C4-2B (cell line): ENCODE measurements around the gene IPO9.
A peak's percentile ranks its signal among the peaks of the same experiment; 100 is the strongest.
"Not testable (repeated sequence)": the region's sequence is repeated elsewhere in the genome, so short reads cannot be mapped to it uniquely, and the experiment has no call there.

Experiments used
- H3K27ac ChIP-seq: fragments of 450-650 bp; 2 replicates; pipeline ENCODE4 v1.5.1; 2017
- ZFX ChIP-seq: fragments of 450-650 bp; IDR thresholded peaks from 2 replicates; pipeline ENCODE4 v1.6.1; 2017
- TF ChIP-seq, protein P1 (sequence below): fragments of 450-650 bp; conservative IDR thresholded peaks from 2 replicates; pipeline ENCODE4 v1.5.1; 2017; ENCODE audit warnings: mild to moderate bottlenecking

Gene IPO9

DNA sequence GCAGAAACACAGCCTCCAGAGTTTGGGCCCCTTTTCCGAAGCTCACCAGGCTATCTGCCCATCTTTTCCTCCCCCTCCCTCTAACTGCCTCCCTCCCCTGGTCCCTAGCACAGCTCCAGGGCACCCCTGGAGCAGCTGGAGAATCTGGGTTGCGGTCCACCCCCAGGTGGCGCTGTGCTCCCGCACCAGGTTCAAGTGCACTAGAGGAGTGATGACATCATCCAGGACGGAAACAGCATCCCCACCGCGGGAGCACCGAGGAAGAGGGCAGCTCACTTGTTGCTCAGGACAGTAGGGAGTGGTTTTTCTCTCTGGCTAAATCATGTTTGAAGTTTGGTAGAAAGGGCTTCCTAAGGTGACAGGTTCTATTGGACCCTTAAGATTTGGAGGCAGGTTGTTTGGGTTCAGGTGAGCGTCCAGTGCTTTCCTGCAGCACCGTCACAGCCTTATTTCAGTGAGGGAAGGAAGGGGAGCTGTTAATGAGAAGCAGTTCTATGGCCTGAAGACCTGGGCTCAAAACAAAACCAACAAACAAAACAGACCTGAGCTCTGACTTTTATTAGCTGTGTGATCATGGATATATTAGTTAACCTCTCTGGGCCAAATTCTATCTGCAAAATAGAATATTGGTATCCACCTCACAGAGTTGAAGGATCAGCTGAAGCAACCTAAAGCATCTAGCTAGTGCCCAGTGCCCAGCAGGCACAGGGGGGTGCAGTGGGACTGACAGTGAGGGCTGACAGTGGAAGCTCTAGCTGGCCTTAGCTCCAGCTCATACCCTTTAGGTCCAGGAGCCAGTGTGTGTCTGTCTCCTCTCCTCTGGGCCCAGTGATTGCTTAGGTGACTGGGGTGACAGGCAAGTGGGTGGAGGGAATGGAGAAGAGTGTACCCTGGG is 67.2 kb downstream of the IPO9 start:
- H3K27ac ChIP-seq: no peak overlapping the region
- TF ChIP-seq, protein P1, sequence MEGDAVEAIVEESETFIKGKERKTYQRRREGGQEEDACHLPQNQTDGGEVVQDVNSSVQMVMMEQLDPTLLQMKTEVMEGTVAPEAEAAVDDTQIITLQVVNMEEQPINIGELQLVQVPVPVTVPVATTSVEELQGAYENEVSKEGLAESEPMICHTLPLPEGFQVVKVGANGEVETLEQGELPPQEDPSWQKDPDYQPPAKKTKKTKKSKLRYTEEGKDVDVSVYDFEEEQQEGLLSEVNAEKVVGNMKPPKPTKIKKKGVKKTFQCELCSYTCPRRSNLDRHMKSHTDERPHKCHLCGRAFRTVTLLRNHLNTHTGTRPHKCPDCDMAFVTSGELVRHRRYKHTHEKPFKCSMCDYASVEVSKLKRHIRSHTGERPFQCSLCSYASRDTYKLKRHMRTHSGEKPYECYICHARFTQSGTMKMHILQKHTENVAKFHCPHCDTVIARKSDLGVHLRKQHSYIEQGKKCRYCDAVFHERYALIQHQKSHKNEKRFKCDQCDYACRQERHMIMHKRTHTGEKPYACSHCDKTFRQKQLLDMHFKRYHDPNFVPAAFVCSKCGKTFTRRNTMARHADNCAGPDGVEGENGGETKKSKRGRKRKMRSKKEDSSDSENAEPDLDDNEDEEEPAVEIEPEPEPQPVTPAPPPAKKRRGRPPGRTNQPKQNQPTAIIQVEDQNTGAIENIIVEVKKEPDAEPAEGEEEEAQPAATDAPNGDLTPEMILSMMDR: peak; percentile 98
- TF ChIP-seq ZFX: no peak

DNA sequence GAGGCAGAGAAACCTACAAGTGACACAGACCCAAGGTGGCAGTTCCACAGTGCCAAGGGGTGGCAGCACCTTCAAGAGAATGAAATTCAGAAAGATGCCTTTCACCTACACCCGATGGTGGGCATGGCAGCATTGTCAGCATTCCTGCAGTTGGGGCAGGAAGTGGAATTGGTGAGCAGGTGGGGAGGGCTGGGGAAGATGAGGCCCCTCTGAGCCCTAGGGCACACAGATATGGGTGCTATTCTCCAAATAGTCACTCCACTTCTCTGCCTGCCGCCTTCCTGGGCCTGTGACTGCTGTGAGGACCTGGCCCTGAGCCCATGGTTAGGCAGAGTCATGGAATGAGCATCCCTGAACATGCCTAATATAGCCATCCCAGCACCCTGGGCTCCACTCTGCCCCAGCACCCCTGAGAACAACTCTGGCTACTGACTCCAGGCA is 68.0 kb downstream of the IPO9 start:
- H3K27ac ChIP-seq: no peak overlapping the region

GRCh38 chr1:201898240-201898894 is 69.4 kb downstream of the IPO9 start:
- no peak overlapping the region for H3K27ac ChIP-seq
- TF ChIP-seq, protein P1: no peak
- no peak for TF ChIP-seq ZFX

More for the DNA sequence above, 68.0 kb downstream of the IPO9 start:
- no peak for TF ChIP-seq ZFX
- TF ChIP-seq, protein P1: no peak

DNA sequence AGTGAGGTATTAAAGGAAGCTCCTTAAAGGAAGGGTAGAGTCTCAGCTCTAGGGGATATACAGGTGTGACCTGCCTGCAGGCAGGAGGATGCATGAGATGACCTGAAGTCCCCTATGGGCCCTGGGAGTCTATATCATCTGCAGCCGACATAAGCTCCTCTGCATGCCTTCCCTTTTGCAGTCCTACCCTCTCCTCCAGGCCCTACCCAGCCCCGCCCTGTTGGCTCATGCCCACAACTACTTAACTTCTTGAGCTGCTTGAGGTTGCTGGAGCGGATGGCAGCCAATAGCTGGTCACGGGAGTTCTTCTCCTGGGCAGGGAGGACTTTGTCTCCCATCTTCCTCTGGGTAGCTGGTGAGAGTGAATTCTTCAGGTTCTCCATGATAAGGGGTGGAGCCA is 70.0 kb downstream of the IPO9 start:
- TF ChIP-seq ZFX: no peak
- TF ChIP-seq, protein P1: no peak
- no peak overlapping the region for H3K27ac ChIP-seq

DNA sequence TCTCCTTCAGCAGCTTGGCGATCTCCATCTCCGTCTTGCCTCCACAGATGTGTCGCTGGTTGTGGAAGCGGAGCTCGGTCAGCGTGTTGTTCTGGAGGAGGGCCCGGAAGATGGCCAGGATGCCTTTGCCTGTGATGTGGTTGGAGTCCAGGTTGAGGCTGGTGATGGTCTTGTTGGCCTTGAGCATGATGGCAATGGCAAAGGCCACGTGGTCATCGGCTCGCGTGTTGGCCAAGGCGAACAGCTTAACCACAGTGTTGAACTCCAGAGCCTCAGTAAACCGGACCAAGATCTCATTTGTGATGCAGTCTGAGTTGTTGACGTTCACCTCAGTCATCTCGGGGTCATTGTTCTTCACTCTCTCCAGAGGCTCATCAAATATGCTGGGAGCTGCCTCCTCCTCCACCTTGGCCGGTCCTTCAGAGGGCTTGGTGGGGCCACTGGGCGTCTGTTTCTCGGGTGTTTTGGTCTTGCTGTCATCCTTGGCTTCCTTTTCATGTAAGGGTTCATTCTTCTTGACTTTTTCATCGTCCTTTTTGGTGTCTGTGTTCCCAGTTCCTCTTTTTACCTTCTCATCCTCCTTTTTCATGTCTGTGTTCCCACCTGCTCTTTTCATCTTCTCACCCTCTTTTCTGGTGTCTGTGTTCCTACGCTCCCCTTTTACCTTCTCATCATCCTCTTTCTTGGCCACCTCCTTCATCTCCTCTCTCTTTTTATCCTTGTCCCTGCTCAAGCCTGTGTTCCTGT is 70.9 kb downstream of the IPO9 start:
- H3K27ac ChIP-seq: no peak overlapping the region
- TF ChIP-seq, protein P1: no peak
- TF ChIP-seq ZFX: no peak

DNA sequence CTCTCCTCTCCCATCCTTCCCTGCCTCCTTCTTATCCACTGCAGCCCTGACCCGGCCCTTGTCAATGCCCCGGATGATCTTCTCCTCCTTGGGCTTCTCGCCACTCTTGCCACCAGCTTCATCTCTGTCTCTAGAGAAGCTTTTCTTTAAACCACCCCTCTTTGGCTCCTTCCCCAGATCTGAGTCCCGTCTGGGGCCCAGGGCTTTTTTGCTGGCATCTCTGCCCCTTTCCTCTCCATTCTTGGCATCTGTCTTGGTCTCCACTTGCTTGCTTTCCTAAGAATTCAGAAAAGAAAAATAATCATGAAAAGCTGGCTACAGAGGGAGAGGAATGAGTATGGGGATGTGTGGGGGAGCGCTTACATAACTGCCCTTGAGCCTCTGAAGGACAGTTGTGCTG is 71.5 kb downstream of the IPO9 start:
- H3K27ac ChIP-seq: no peak overlapping the region
- TF ChIP-seq, protein P1: no peak
- TF ChIP-seq ZFX: no peak

DNA sequence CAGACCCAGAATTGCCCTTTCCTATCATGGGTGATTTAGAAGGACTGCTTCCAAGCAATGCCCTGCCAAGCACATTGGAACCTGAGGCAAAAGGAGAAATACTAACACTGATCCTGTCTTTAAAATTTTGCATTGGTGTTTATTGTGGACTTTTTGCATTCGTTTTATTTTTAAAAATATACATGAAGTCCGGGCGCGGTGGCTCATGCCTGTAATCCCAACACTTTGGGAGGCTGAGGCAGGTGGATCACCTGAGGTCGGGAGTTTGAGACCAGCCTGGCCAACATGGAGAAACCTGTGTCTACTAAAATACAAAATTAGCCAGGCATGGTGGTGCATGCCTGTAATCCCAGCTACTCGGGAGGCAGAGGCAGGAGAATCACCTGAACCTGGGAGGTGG is 72.1 kb downstream of the IPO9 start:
- not testable (repeated sequence) for H3K27ac ChIP-seq
